AG10803 (cell line): Measurements from ENCODE around the gene NCBP1.

Experiments used
- DNase-seq: peaks from one replicate; pipeline ENCODE4 v3.0.0; 2010; ENCODE audit warnings: low read depth
- H3K4me3 ChIP-seq: 2 replicates; pipeline ENCODE4 v1.5.1; 2011; ENCODE audit warnings: mild to moderate bottlenecking, low read length, control low read depth
- TF ChIP-seq, protein P1 (sequence below): conservative IDR thresholded peaks from 2 replicates; pipeline ENCODE4 v1.5.1; 2011; ENCODE audit warnings: mild to moderate bottlenecking, low read length, control low read depth, inconsistent platforms

NCBP1 gene

DNA sequence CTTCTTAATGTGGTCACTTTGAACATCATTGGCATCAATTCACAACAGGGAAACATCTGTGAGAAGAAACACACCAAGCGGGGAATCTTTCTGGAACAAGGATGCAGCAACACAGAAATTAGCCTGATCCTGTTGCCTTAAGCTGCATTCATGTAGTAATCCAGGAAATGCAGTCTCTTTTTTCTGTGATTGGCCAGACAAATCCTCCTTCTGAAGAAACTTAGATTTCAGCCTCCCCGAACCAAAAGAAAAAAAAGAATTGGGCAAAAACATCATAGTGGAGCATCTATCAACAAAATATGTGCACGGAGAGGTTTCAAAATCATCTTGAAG lies 70.7 kb downstream of the NCBP1 start:
- TF ChIP-seq, protein P1, sequence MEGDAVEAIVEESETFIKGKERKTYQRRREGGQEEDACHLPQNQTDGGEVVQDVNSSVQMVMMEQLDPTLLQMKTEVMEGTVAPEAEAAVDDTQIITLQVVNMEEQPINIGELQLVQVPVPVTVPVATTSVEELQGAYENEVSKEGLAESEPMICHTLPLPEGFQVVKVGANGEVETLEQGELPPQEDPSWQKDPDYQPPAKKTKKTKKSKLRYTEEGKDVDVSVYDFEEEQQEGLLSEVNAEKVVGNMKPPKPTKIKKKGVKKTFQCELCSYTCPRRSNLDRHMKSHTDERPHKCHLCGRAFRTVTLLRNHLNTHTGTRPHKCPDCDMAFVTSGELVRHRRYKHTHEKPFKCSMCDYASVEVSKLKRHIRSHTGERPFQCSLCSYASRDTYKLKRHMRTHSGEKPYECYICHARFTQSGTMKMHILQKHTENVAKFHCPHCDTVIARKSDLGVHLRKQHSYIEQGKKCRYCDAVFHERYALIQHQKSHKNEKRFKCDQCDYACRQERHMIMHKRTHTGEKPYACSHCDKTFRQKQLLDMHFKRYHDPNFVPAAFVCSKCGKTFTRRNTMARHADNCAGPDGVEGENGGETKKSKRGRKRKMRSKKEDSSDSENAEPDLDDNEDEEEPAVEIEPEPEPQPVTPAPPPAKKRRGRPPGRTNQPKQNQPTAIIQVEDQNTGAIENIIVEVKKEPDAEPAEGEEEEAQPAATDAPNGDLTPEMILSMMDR, result no peak
- no peak overlapping the region for H3K4me3 ChIP-seq

DNA sequence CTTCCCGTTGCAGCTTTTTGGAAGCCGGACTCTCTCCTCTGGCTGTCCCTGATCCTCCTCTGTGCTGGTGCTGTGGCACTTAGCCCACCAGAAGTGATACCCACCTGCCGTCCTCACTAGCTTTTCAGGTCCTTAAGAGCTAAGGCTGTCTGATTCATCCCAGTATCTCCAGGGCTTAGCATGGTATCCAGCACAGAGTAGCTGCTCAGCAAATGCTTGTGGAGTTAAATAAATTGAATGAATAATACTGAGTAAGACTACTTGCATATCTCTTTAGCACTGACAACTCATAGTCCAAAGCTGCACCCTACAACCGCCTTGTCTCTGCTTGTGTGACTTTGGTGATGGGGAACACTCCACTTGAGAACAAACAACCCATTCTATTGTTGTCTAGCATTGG lies 71.2 kb downstream of the NCBP1 start:
- DNase-seq, result no peak
- H3K4me3 ChIP-seq, result no peak overlapping the region
- TF ChIP-seq, protein P1, result no peak

More for the DNA sequence above, 70.7 kb downstream of the NCBP1 start:
- DNase-seq, result peak; percentile 14

DNA sequence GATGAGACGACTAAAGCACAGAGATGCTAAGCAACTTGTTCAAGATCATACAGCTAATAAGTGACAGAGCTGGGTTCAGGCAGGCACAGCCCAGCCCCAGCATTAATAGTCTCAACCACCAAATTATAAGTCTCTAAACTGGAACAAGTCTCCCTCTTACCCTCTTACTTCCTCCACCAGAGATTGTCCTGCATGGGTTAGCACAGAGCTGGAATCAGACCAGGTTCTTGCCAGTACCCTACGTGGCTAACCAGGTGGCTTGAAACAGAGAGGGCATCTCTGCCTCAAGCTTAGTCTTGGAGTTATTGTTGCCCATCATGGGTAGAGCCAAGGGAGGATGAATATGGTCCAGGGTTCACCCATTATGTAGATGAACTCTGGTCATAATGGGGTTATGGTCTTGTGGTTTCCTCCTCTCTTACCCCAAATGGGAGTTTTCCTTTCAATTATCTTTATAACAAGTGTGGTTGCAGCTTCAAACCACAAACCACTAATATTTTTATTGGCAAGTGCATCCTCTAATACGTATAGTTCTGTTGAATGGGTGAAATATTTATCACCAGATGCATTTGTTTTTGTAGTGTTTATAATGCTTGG lies 71.8 kb downstream of the NCBP1 start:
- DNase-seq, result no peak
- TF ChIP-seq, protein P1, result no peak
- no peak overlapping the region for H3K4me3 ChIP-seq

DNA sequence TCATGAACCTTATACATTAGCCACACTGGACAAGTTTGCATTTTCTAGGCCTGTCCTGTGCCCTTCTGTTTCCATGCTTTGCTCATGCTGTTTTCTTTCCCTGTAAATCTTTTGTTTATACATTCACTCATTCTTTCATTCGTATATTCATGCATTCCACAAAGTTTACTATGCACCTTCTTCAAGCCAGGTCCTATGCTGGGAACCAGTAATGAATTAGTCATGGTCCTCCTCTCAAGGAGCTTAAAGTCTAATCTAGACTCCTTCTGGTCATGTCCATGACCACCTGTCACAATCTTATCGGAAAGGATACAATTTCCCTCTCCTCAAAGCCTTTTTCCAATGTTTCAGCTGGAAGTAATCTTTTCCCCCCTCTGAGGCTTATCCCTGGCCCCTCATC lies 72.6 kb downstream of the NCBP1 start:
- H3K4me3 ChIP-seq, result no peak overlapping the region
- DNase-seq, result no peak
- TF ChIP-seq, protein P1, result no peak

DNA sequence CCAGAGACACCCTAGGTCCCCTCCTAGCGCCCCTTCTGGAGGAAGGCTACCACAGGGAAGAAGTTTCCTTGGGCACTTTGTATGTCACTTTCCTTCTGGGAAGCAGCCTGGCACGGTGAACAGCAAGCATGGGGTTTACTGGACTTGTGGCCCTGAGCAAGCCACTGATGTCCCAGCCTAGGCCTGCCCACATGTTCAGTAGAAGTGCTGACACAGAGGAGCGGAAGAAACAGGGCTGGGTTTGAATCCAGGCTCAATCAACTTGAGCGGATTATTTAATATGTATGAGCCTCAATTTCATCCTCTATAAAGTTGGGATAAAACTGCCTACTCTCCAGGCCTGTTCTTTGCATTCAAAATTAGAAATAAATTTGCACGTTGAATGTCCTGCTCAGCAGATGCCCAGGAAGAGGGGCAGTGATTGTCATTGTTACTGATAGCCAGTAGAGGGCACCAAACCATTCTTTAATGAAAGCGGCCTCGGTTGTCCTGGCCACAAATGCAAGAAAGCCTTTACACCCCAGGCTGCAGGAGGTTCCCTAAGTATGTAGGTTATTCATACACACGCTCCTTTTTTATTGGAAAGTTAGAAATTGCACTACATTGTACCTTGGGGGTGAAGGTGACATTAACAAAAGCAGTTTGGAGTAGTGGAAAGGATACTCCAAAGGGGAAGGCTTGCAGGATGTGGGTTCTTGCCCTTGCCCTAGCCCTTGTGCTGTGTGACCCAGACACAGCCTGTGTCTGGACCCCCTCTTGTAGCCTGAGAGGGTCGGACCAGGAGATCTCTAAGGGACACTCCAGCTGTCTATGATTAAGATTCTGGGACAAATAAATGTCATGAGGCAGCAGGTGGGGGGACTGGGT lies 77.0 kb downstream of the NCBP1 start:
- DNase-seq, result peak; percentile 70
- H3K4me3 ChIP-seq, result no peak overlapping the region
- TF ChIP-seq, protein P1, result peak; percentile 83

DNA sequence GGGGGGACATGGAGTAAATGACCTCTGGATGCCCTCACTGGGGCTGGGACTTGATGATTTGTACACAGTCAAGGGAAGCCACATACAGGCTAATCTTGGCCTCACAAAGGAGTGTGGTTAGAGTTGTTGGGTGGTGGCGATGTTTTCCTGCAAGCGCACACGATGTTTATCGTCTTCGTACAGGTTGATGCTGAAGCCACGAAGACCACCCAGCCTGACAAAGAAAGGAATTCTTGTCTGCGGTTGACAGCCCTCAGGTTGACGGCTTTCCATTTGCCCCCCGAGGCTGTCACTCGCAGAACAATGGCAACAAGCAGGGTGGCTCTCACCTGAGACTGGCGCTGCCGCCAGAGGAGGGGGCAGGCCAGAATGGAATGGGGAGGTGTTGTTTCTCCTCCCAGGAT lies 77.6 kb downstream of the NCBP1 start:
- no peak overlapping the region for H3K4me3 ChIP-seq
- TF ChIP-seq, protein P1, result no peak
- DNase-seq, result no peak

DNA sequence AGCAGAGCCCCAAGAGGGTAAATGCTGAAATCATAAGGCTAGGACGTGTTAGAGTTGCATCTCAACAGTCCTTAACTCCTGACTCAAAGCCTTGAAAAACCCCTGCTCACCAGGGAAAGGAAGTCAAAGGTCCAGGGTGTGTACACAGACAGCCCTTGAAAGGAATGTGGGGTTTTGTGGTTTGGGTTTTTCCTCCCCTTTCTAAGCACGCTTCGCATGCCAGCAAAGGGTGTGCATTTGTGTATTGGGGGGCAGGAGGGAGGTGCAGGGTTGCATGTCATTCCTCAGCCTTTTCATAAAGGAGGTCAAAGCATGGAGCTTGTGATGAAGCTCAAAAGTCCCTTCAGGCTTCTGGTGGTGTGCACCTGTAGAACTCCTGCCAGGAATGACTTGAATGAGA lies 80.8 kb downstream of the NCBP1 start:
- peak; percentile 89 for DNase-seq
- TF ChIP-seq, protein P1, result no peak
- H3K4me3 ChIP-seq, result no peak overlapping the region
